CD4-positive, alpha-beta T cell treated with Interleukin-10 for 1 hour (primary cell): ENCODE data around the gene HHAT.

Experiments
- DNase-seq: peaks from one replicate; pipeline ENCODE4 v3.0.0-alpha.2; 2020

Gene HHAT

GRCh38 chr1:210446479-210446878, 117.8 kb downstream of the HHAT start:
- peak; percentile 63 for DNase-seq

GRCh38 chr1:210447456-210448057, 118.9 kb downstream of the HHAT start:
- DNase-seq = no peak

GRCh38 chr1:210448297-210448892, 119.7 kb downstream of the HHAT start:
- DNase-seq = peak; percentile 41

GRCh38 chr1:210455840-210456603, 127.3 kb downstream of the HHAT start:
- DNase-seq = no peak

- no peak for DNase-seq
These were observed 128.1 kb downstream of the HHAT start for GRCh38 chr1:210456731-210457255.

- DNase-seq = no peak
These were observed 128.9 kb downstream of the HHAT start for GRCh38 chr1:210457568-210457967.

- no peak for DNase-seq
These were observed 135.9 kb downstream of the HHAT start for GRCh38 chr1:210464519-210465039.

- no peak for DNase-seq
These were observed 136.4 kb downstream of the HHAT start for GRCh38 chr1:210465150-210465549.

- DNase-seq = no peak
These were observed 138.8 kb downstream of the HHAT start for GRCh38 chr1:210467440-210468043.

GRCh38 chr1:210469441-210469840, 140.7 kb downstream of the HHAT start:
- DNase-seq = no peak

- no peak for DNase-seq
These were observed 146.6 kb downstream of the HHAT start for GRCh38 chr1:210475321-210475720.

- no peak for DNase-seq
These were observed 147.1 kb downstream of the HHAT start for GRCh38 chr1:210475806-210476205.

GRCh38 chr1:210476730-210477129, 148.0 kb downstream of the HHAT start:
- DNase-seq = no peak

- no peak for DNase-seq
These were observed 148.7 kb downstream of the HHAT start for GRCh38 chr1:210477328-210477924.

GRCh38 chr1:210478820-210479219, 150.1 kb downstream of the HHAT start:
- DNase-seq = no peak

- no peak for DNase-seq
These were observed 153.8 kb downstream of the HHAT start for GRCh38 chr1:210482491-210482890.

GRCh38 chr1:210482945-210483617, 154.4 kb downstream of the HHAT start:
- DNase-seq = no peak

GRCh38 chr1:210483821-210484220, 155.1 kb downstream of the HHAT start:
- DNase-seq = no peak

GRCh38 chr1:210487021-210487420, 158.3 kb downstream of the HHAT start:
- DNase-seq = no peak

GRCh38 chr1:210489491-210489890, 160.8 kb downstream of the HHAT start:
- DNase-seq = no peak

GRCh38 chr1:210490781-210491180, 162.1 kb downstream of the HHAT start:
- DNase-seq = no peak

GRCh38 chr1:210496063-210496462, 167.4 kb downstream of the HHAT start:
- no peak for DNase-seq
